Hepatic stellate cell (primary cell): ENCODE results near the gene HOXC10.

ENCODE experiments used
- DNase-seq: peaks from one replicate; pipeline ENCODE4 v3.0.0; 2011; ENCODE audit warnings: low spot score

The HOXC10 gene

GRCh38 chr12:53950789-53951576 is 34.0 kb upstream of the HOXC10 start:
- DNase-seq = no peak

- no peak for DNase-seq
Observed at GRCh38 chr12:53951577-53952334, 33.2 kb upstream of the HOXC10 start.

GRCh38 chr12:53952335-53952694 is 32.6 kb upstream of the HOXC10 start:
- DNase-seq = no peak

- DNase-seq = no peak
Observed at GRCh38 chr12:53952871-53953734, 31.8 kb upstream of the HOXC10 start.

- DNase-seq = no peak
Observed at GRCh38 chr12:53953831-53954693, 30.9 kb upstream of the HOXC10 start.

GRCh38 chr12:53954694-53955035 is 30.3 kb upstream of the HOXC10 start, which contains the start of gene HOXC12:
Gene HOXC12, plus strand, starts transcription at chr12:53954903. Its CDS starts 27 bp downstream, at chr12:53954930.
- no peak for DNase-seq

GRCh38 chr12:53955036-53955775 is 29.7 kb upstream of the HOXC10 start:
- DNase-seq = no peak

GRCh38 chr12:53955776-53956250 is 29.1 kb upstream of the HOXC10 start:
- no peak for DNase-seq

- no peak for DNase-seq
Observed at GRCh38 chr12:53956251-53956887, 28.6 kb upstream of the HOXC10 start.

- no peak for DNase-seq
Observed at GRCh38 chr12:53956914-53957536, 27.9 kb upstream of the HOXC10 start.

- no peak for DNase-seq
Observed at GRCh38 chr12:53958128-53958527, 26.8 kb upstream of the HOXC10 start.

- no peak for DNase-seq
Observed at GRCh38 chr12:53959314-53959713, 25.6 kb upstream of the HOXC10 start.

GRCh38 chr12:53960187-53961024 is 24.5 kb upstream of the HOXC10 start:
- no peak for DNase-seq

- no peak for DNase-seq
Observed at GRCh38 chr12:53961025-53961761, 23.8 kb upstream of the HOXC10 start.

- DNase-seq = no peak
Observed at GRCh38 chr12:53963005-53963404, 21.9 kb upstream of the HOXC10 start.

GRCh38 chr12:53963434-53964314 is 21.3 kb upstream of the HOXC10 start:
- no peak for DNase-seq

GRCh38 chr12:53964315-53964713 is 20.6 kb upstream of the HOXC10 start:
- no peak for DNase-seq
